Smooth muscle cell (in vitro differentiated cells): ENCODE results near the gene ACKR2. TPM values are rescaled to one million over a fixed set of nuclear protein-coding genes. Genes with fewer than 3 reads are reported as not detected.

ENCODE experiments used
- DNase-seq: peaks from one replicate; lab custom pipeline; 2025; ENCODE audit not compliant: unreplicated experiment; lab: John Stamatoyannopoulos, UW
- H2AFZ ChIP-seq: fragments of 200-600 bp; sonication (generic); 2 replicates; pipeline ENCODE4 v1.6.0; 2016; ENCODE audit warnings: antibody characterized with exemption, low read depth, mild to moderate bottlenecking
- H3F3A ChIP-seq: fragments of 200-600 bp; sonication (generic); 2 replicates; pipeline ENCODE4 v1.6.0; 2017; ENCODE audit warnings: antibody characterized with exemption, low read depth
- H3K27ac ChIP-seq: fragments of 200-600 bp; sonication (generic); 2 replicates; pipeline ENCODE4 v1.5.1; 2016; ENCODE audit warnings: low read depth, mild to moderate bottlenecking
- H3K27me3 ChIP-seq: fragments of 200-600 bp; sonication (generic); 2 replicates; pipeline ENCODE4 v1.6.1; 2016; ENCODE audit warnings: low read depth, mild to moderate bottlenecking
- H3K36me3 ChIP-seq: fragments of 200-600 bp; sonication (generic); 2 replicates; pipeline ENCODE4 v1.5.1; 2016; ENCODE audit warnings: low read depth
- H3K4me1 ChIP-seq: fragments of 200-600 bp; sonication (generic); 2 replicates; pipeline ENCODE4 v1.5.1; 2016; ENCODE audit warnings: low read depth
- H3K4me2 ChIP-seq: fragments of 200-600 bp; sonication (generic); 2 replicates; pipeline ENCODE4 v1.6.0; 2016; ENCODE audit warnings: mild to moderate bottlenecking
- H3K4me3 ChIP-seq: fragments of 200-600 bp; sonication (generic); 2 replicates; pipeline ENCODE4 v1.5.1; 2016; ENCODE audit warnings: mild to moderate bottlenecking
- H3K79me2 ChIP-seq: fragments of 200-600 bp; sonication (generic); 2 replicates; pipeline ENCODE4 v1.6.0; 2016; ENCODE audit warnings: low read depth, mild to moderate bottlenecking
- H3K9ac ChIP-seq: fragments of 200-600 bp; sonication (generic); 2 replicates; pipeline ENCODE4 v1.6.0; 2016; ENCODE audit warnings: low read depth
- H3K9me3 ChIP-seq: fragments of 200-600 bp; sonication (generic); replicated peaks from 2 replicates; pipeline ENCODE4 v1.5.1; 2016; ENCODE audit warnings: low read depth
- H4K20me1 ChIP-seq: fragments of 200-600 bp; sonication (generic); 2 replicates; pipeline ENCODE4 v1.6.0; 2016; ENCODE audit warnings: low read depth
- CTCF ChIP-seq: fragments of 200-600 bp; sonication (generic); IDR thresholded peaks from 2 replicates; pipeline ENCODE4 v1.5.1; 2017; ENCODE audit warnings: borderline replicate concordance, mild to moderate bottlenecking, antibody characterized with exemption; ENCODE audit not compliant: insufficient read depth, poor library complexity, severe bottlenecking
- WGBS: methylation state at CpG from one replicate; pipeline ENCODE4 v1.1.7; 2016; ENCODE audit warnings: low lambda C conversion rate; 5-methylcytosine and 5-hydroxymethylcytosine counted together
- polyA plus RNA-seq: library from polyadenylated mRNA; unstranded; fragments of >200 nt; fragmentation: Nextera tagmentation; extraction: Ambion mirVana; gene quantifications from 2 replicates; pipeline ENCODE4 v1.2.1, GENCODE V29; 2016
- total RNA-seq: library from RNA; depleted of rRNA; stranded (reverse); fragments of >200 nt; gene quantifications from 2 replicates; pipeline ENCODE4 v1.2.3, GENCODE V29; 2014

ACKR2 gene
- total and polyA plus RNA-seq, 2 experiments from 2014 or later: 1.1 to 17.2 TPM

GRCh38 chr3:42865256-42865655 lies 56.0 kb downstream of the ACKR2 start:
- H4K20me1 ChIP-seq: no peaks in the 10 kb centered on the region
- no peaks in the 10 kb centered on the region for H3F3A ChIP-seq
- no peaks in the 10 kb centered on the region for H3K9me3 ChIP-seq

GRCh38 chr3:42867138-42867537 lies 57.9 kb downstream of the ACKR2 start:
- Histone ChIP-seq H3K4me3 (no peak overlapping the region), H3K9ac (no peak overlapping the region), H3K9me3 (no peaks in the 10 kb centered on the region), H3F3A (no peaks in the 10 kb centered on the region), H3K4me2 (no peak overlapping the region), H4K20me1 (no peaks in the 10 kb centered on the region), H3K27me3 (no peaks in the 10 kb centered on the region), H3K79me2 (no peaks in the 10 kb centered on the region), H2AFZ (no peak overlapping the region), H3K36me3 (no peaks in the 10 kb centered on the region), H3K4me1 (no peaks in the 10 kb centered on the region), H3K27ac (no peak overlapping the region)
- no peak for DNase-seq
- no peak for TF ChIP-seq CTCF
- 91% methylated on average over 7 of the region's 7 CpGs for WGBS

More at GRCh38 chr3:42865256-42865655, 56.0 kb downstream of the ACKR2 start:
- Histone ChIP-seq H3K4me3 (no peak overlapping the region), H3K27ac (no peak overlapping the region), H3K4me2 (no peak overlapping the region), H2AFZ (no peak overlapping the region), H3K9ac (no peak overlapping the region), H3K4me1 (no peaks in the 10 kb centered on the region), H3K79me2 (no peaks in the 10 kb centered on the region), H3K27me3 (no peaks in the 10 kb centered on the region), H3K36me3 (no peaks in the 10 kb centered on the region)
- no peak for TF ChIP-seq CTCF
- 94% methylated on average over 8 of the region's 8 CpGs for WGBS
- DNase-seq: no peak

GRCh38 chr3:42868841-42869240 lies 59.6 kb downstream of the ACKR2 start:
- Histone ChIP-seq H3K9ac (no peak overlapping the region), H3K9me3 (no peaks in the 10 kb centered on the region), H3F3A (no peaks in the 10 kb centered on the region), H3K27me3 (no peaks in the 10 kb centered on the region), H3K36me3 (no peaks in the 10 kb centered on the region), H3K4me1 (no peaks in the 10 kb centered on the region), H4K20me1 (no peaks in the 10 kb centered on the region), H2AFZ (no peak overlapping the region), H3K4me2 (no peak overlapping the region), H3K4me3 (no peak overlapping the region), H3K27ac (no peak overlapping the region), H3K79me2 (no peaks in the 10 kb centered on the region)
- WGBS: 79% methylated on average over 5 of the region's 5 CpGs
- TF ChIP-seq CTCF: no peak
- no peak for DNase-seq

GRCh38 chr3:42871592-42872196 lies 62.4 kb downstream of the ACKR2 start:
- H2AFZ ChIP-seq: no peak overlapping the region
- no peaks in the 10 kb centered on the region for H3K4me1 ChIP-seq
- H3K27ac ChIP-seq: no peak overlapping the region
- no peak for DNase-seq
- H3K79me2 ChIP-seq: no peaks in the 10 kb centered on the region
- no peaks in the 10 kb centered on the region for H3K36me3 ChIP-seq
- TF ChIP-seq CTCF: no peak
- no peak overlapping the region for H3K4me3 ChIP-seq
- H3F3A ChIP-seq: no peaks in the 10 kb centered on the region
- H4K20me1 ChIP-seq: no peaks in the 10 kb centered on the region
- peak overlapping the region; percentile 39 for H3K4me2 ChIP-seq
- no peak overlapping the region for H3K9ac ChIP-seq
- no peaks in the 10 kb centered on the region for H3K27me3 ChIP-seq
- no peaks in the 10 kb centered on the region for H3K9me3 ChIP-seq
- WGBS: 59% methylated on average over 5 of the region's 5 CpGs
